ENCODE data around the gene C17orf75.

DNA sequence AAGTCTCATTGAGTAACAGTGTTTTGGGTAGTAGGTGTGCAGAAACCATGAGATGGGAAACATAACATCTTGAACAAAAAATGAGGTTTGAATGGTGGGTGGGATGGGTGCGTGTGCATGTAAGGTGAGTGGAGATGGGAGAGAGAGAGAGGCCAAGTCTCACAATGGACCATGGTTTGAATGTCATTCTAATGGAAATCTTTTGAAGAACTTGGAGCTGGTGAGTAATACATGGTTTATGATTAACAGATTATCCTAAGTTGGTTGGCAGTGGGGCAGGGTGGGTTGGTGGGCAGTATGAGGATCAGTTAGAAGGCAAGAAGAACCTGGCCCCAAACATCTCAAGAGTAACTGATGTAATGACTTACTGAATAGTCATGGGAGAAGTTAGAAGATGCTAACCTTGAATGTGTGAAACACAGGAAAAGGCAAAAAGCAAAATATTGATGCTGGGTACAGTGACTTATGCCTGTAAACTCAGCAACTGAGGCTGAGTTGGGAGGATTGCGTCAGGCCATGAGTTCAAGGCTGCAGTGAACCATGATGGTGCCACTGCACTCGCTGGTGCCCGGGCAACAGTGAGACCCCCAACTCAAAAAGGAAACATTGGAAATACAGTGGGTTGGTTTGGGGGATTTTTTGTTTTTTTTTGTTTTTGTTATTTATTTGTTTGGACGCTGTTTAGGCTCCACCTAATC, 40.7 kb upstream of the C17orf75 start:
- TF ChIP-seq, protein P1, sequence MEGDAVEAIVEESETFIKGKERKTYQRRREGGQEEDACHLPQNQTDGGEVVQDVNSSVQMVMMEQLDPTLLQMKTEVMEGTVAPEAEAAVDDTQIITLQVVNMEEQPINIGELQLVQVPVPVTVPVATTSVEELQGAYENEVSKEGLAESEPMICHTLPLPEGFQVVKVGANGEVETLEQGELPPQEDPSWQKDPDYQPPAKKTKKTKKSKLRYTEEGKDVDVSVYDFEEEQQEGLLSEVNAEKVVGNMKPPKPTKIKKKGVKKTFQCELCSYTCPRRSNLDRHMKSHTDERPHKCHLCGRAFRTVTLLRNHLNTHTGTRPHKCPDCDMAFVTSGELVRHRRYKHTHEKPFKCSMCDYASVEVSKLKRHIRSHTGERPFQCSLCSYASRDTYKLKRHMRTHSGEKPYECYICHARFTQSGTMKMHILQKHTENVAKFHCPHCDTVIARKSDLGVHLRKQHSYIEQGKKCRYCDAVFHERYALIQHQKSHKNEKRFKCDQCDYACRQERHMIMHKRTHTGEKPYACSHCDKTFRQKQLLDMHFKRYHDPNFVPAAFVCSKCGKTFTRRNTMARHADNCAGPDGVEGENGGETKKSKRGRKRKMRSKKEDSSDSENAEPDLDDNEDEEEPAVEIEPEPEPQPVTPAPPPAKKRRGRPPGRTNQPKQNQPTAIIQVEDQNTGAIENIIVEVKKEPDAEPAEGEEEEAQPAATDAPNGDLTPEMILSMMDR (conservative IDR thresholded peaks at IDR 0.05; ENCODE audit: low read depth, low read length), result no peak
- TF ChIP-seq EZH2 (IDR thresholded peaks at IDR 0.05; ENCODE audit: borderline replicate concordance, low read depth, low read length, poor library complexity, severe bottlenecking), result no peak
